ENCODE measurements around the gene CASZ1.

GRCh38 chr1:10794724-10795275 lies 1.6 kb downstream of the CASZ1 start:
- no peak for TF ChIP-seq CTCF (IDR thresholded peaks at IDR 0.05)
- TF ChIP-seq EP300 (IDR thresholded peaks at IDR 0.05): no peak
